DND-41 (cell line): ENCODE data around the gene SEMA3E.

ENCODE experiments used
- ATAC-seq: fragments of 200-7000 bp; cut with Tn5 transposase; 3 replicates; pipeline ENCODE4 v1.9.1; 2021; ENCODE audit warnings: low read depth; ENCODE audit not compliant: insufficient read depth
- DNase-seq: peaks from one replicate; pipeline ENCODE4 v3.0.0-alpha.2; 2020
- H2AFZ ChIP-seq: 2 replicates; pipeline ENCODE4 v1.6.0; 2012; ENCODE audit warnings: low read depth, low read length
- H3K27ac ChIP-seq: 2 replicates; pipeline ENCODE4 v1.5.1; 2012; ENCODE audit warnings: low read length, inconsistent platforms
- H3K27me3 ChIP-seq: fragments of 200-600 bp; sonication (generic); 2 replicates; pipeline ENCODE4 v1.6.0; 2012; ENCODE audit warnings: low read length, mild to moderate bottlenecking, inconsistent platforms; ENCODE audit not compliant: insufficient read depth, poor library complexity
- H3K36me3 ChIP-seq: 2 replicates; pipeline ENCODE4 v1.5.1; 2012; ENCODE audit warnings: low read length, inconsistent platforms; ENCODE audit not compliant: insufficient read depth
- H3K4me1 ChIP-seq: 2 replicates; pipeline ENCODE4 v1.5.1; 2012; ENCODE audit warnings: mild to moderate bottlenecking, low read length; ENCODE audit not compliant: insufficient read depth
- H3K4me2 ChIP-seq: 2 replicates; pipeline ENCODE4 v1.6.0; 2012; ENCODE audit warnings: mild to moderate bottlenecking, moderate library complexity, low read length, inconsistent platforms; ENCODE audit not compliant: insufficient read depth
- H3K4me3 ChIP-seq, 2 experiments: fragments of 200-600 bp in 1 of 2; shearing (Covaris generic) in 1 of 2; 2 replicates each; pipeline ENCODE4 v1.5.1; 2012 to 2016; ENCODE audit warnings: inconsistent platforms in 2 of 2, low read length in 2 of 2, mild to moderate bottlenecking in 2 of 2, low read depth in 1 of 2, moderate library complexity in 1 of 2
- H3K79me2 ChIP-seq: 2 replicates; pipeline ENCODE4 v1.6.0; 2012; ENCODE audit warnings: low read length, inconsistent platforms; ENCODE audit not compliant: insufficient read depth
- H3K9ac ChIP-seq: 2 replicates; pipeline ENCODE4 v1.6.0; 2012; ENCODE audit warnings: low read depth, mild to moderate bottlenecking, inconsistent platforms, low read length, moderate library complexity
- H3K9me3 ChIP-seq: 2 replicates; pipeline ENCODE4 v1.5.1; 2012; ENCODE audit warnings: low read length, moderate library complexity, mild to moderate bottlenecking, inconsistent platforms; ENCODE audit not compliant: insufficient read depth, severe bottlenecking
- H4K20me1 ChIP-seq: 2 replicates; pipeline ENCODE4 v1.6.0; 2012; ENCODE audit warnings: low read length; ENCODE audit not compliant: insufficient read depth
- CTCF ChIP-seq: IDR thresholded peaks from 2 replicates; pipeline ENCODE4 v1.5.1; 2012; ENCODE audit warnings: borderline replicate concordance, low read length, moderate library complexity, mild to moderate bottlenecking; ENCODE audit not compliant: poor library complexity, severe bottlenecking; ENCODE audit errors: extremely low read depth
- EZH2 ChIP-seq: IDR thresholded peaks from 3 replicates; pipeline ENCODE4 v1.6.1; 2012; ENCODE audit warnings: borderline replicate concordance, low read depth, mild to moderate bottlenecking, moderate library complexity, low read length, inconsistent platforms; ENCODE audit not compliant: severe bottlenecking

Gene SEMA3E

GRCh38 chr7:83472376-83472775 is 176.6 kb downstream of the SEMA3E start:
- H3K4me1 ChIP-seq: no peaks in the 10 kb centered on the region
- no peaks in the 10 kb centered on the region for H3K9me3 ChIP-seq
- H3K79me2 ChIP-seq: no peaks in the 10 kb centered on the region
- H3K4me3 ChIP-seq: no peak overlapping the region
- no peak for DNase-seq
- ATAC-seq: no peak
- H3K4me2 ChIP-seq: no peak overlapping the region
- no peaks in the 10 kb centered on the region for H4K20me1 ChIP-seq
- no peak overlapping the region for H3K9ac ChIP-seq
- no peak overlapping the region for H3K27ac ChIP-seq
- TF ChIP-seq EZH2 (no peak), CTCF (no peak)
- no peak overlapping the region for H2AFZ ChIP-seq
- H3K27me3 ChIP-seq: no peaks in the 10 kb centered on the region
- H3K36me3 ChIP-seq: no peaks in the 10 kb centered on the region

GRCh38 chr7:83469491-83469890 is 179.4 kb downstream of the SEMA3E start:
- Histone ChIP-seq H3K27ac (no peak overlapping the region), H3K9ac (no peak overlapping the region), H3K4me2 (no peak overlapping the region), H2AFZ (no peak overlapping the region), H3K36me3 (no peaks in the 10 kb centered on the region), H3K4me1 (no peaks in the 10 kb centered on the region), H4K20me1 (no peaks in the 10 kb centered on the region), H3K4me3 (no peak overlapping the region), H3K9me3 (no peaks in the 10 kb centered on the region), H3K79me2 (no peaks in the 10 kb centered on the region), H3K27me3 (no peaks in the 10 kb centered on the region)
- TF ChIP-seq CTCF (no peak), EZH2 (no peak)
- no peak for ATAC-seq
- no peak for DNase-seq

DNA sequence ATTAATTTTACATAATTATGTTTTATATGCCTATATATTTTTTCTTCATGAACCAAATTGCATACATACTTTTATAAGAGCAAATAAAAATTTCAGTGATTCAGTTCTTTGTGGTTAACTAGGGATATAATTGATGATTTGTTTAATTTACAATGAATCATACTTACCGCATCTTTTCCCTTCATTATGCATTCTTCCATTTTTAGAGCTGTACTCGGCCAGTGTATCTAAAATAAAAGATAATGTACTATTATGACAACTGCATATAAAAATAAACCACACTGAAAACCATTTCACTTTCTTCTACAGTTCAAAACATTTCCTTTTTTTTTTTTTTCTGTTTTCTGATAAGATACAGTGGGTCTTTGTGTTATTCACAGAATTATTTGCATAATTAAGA is 179.9 kb downstream of the SEMA3E start:
- no peaks in the 10 kb centered on the region for H3K36me3 ChIP-seq
- H4K20me1 ChIP-seq: no peaks in the 10 kb centered on the region
- no peak for TF ChIP-seq EZH2
- TF ChIP-seq CTCF: no peak
- no peaks in the 10 kb centered on the region for H3K27me3 ChIP-seq
- no peaks in the 10 kb centered on the region for H3K4me1 ChIP-seq
- no peak overlapping the region for H3K4me3 ChIP-seq
- ATAC-seq (no peak), DNase-seq (no peak)
- H3K79me2 ChIP-seq: no peaks in the 10 kb centered on the region
- H2AFZ ChIP-seq: no peak overlapping the region
- no peak overlapping the region for H3K4me2 ChIP-seq
- no peak overlapping the region for H3K27ac ChIP-seq
- no peaks in the 10 kb centered on the region for H3K9me3 ChIP-seq
- no peak overlapping the region for H3K9ac ChIP-seq

DNA sequence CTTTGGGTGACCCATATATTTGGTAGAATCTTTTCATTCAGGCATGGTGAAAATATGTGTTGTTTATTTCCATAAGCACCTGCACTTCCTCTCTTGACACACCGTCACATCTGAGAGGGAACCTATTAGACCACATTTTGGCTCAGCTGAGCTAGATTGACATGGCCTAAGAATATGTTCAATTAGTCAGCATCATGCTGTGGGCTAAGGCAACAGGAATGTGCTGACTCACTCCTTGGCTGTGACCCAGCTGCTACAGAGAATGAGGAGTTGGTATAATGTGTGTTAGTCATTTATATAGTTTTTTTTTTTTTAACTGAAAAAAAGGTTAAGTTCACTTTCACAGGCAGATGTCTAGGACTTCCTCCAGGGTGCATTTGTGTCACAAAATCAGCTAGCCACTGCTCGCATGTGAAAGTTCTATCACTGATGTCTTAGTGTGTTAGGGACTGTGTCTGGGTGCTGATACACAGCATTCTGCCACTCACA is 180.6 kb downstream of the SEMA3E start:
- H3K4me3 ChIP-seq: no peak overlapping the region
- no peaks in the 10 kb centered on the region for H3K4me1 ChIP-seq
- H3K4me2 ChIP-seq: no peak overlapping the region

More for the DNA sequence above, 180.6 kb downstream of the SEMA3E start:
- H3K27me3 ChIP-seq: no peaks in the 10 kb centered on the region
- DNase-seq: peak; percentile 21
- H3K9me3 ChIP-seq: no peaks in the 10 kb centered on the region
- H3K79me2 ChIP-seq: no peaks in the 10 kb centered on the region
- TF ChIP-seq EZH2 (no peak), CTCF (no peak)
- H4K20me1 ChIP-seq: no peaks in the 10 kb centered on the region
- no peak overlapping the region for H3K27ac ChIP-seq
- H3K9ac ChIP-seq: no peak overlapping the region
- H2AFZ ChIP-seq: no peak overlapping the region
- H3K36me3 ChIP-seq: no peaks in the 10 kb centered on the region
- peak; percentile 58; the same call in 2 of the 3 replicates for ATAC-seq
